Measurements from ENCODE around the gene MAB21L3. TPM values are rescaled to one million over a fixed set of nuclear protein-coding genes. Genes with fewer than 3 reads are reported as not detected.

MAB21L3 gene
- total RNA-seq, 1 donor from 2014 or later = not detected

DNA sequence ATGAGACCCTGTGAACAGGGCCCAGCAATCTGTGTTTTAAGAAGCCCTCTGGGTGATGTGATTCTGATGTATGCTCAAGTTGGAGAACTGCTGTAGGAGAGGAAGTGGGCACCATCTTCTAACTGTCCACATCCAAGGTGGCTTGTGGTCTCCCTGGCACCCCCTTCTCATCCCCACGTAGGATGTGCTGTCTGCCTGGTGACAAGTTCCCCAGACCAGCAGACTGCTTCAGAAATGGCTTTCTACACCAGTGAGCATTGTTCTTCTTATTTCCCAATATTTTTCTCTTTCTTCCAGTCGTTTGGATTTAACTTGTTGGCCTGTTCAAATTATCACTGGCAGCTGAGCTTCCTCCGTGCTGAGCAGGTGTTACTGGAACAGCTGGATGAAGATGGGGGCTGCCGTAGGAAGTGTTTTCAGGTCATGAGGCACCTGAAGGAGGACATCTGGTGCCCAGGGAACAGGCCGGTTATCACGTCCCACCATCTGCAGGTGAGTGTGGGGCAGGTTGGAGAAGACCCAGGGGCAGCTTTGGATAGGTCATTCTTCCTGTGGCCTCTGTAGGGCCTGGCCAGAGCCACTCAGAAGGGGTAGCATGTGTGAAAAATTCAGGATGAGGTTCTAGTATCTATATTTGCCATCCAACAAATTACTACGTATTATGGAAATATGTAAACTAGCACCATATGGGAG, 16.8 kb downstream of the MAB21L3 start:
- no peak overlapping the region for H3K4me3 Mint-ChIP-seq (ENCODE audit: unreplicated experiment)
- no peaks in the 10 kb centered on the region for H3K9me3 Mint-ChIP-seq (ENCODE audit: unreplicated experiment)
- DNase-seq (ENCODE audit: extremely low spot score, unreplicated experiment) = peak; percentile 53
- TF ChIP-seq, protein P1, sequence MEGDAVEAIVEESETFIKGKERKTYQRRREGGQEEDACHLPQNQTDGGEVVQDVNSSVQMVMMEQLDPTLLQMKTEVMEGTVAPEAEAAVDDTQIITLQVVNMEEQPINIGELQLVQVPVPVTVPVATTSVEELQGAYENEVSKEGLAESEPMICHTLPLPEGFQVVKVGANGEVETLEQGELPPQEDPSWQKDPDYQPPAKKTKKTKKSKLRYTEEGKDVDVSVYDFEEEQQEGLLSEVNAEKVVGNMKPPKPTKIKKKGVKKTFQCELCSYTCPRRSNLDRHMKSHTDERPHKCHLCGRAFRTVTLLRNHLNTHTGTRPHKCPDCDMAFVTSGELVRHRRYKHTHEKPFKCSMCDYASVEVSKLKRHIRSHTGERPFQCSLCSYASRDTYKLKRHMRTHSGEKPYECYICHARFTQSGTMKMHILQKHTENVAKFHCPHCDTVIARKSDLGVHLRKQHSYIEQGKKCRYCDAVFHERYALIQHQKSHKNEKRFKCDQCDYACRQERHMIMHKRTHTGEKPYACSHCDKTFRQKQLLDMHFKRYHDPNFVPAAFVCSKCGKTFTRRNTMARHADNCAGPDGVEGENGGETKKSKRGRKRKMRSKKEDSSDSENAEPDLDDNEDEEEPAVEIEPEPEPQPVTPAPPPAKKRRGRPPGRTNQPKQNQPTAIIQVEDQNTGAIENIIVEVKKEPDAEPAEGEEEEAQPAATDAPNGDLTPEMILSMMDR (IDR thresholded peaks at IDR 0.05) = no peak
- no peaks in the 10 kb centered on the region for H3K36me3 Mint-ChIP-seq (ENCODE audit: unreplicated experiment)
- H3K27ac Mint-ChIP-seq (ENCODE audit: unreplicated experiment) = no peak overlapping the region
- peaks cover 60% of the 10 kb centered on the region for H3K27me3 Mint-ChIP-seq (ENCODE audit: unreplicated experiment)
- H3K4me1 Mint-ChIP-seq (ENCODE audit: unreplicated experiment) = peaks cover 5% of the 10 kb centered on the region

DNA sequence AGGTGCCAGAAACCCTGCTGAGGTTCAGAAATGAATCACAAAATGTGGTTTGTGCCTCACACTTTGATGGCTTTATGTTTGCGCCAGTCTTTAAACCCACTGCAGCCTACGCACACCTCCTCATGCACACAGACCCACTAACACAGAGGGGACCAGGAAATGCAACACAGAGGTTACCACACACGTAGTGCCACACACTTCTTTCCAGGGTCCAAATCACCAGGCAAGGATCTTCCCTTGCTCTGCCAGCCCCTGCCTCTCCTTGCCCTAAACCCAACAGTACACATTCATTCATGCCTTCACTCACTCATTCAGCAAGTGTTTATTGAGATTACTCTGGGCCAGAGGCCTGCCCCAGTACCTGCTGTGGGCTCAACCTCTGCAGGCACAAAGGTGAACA, 17.5 kb downstream of the MAB21L3 start:
- Mint-ChIP-seq H3K27me3 (ENCODE audit: unreplicated experiment) (peaks cover 62% of the 10 kb centered on the region), H3K9me3 (ENCODE audit: unreplicated experiment) (no peaks in the 10 kb centered on the region), H3K36me3 (ENCODE audit: unreplicated experiment) (no peaks in the 10 kb centered on the region), H3K4me1 (ENCODE audit: unreplicated experiment) (no peaks in the 10 kb centered on the region), H3K4me3 (ENCODE audit: unreplicated experiment) (no peak overlapping the region), H3K27ac (ENCODE audit: unreplicated experiment) (no peak overlapping the region)
- DNase-seq (ENCODE audit: extremely low spot score, unreplicated experiment) = no peak
- TF ChIP-seq, protein P1 (IDR thresholded peaks at IDR 0.05) = no peak

- Mint-ChIP-seq H3K4me3 (ENCODE audit: unreplicated experiment) (no peak overlapping the region), H3K9me3 (ENCODE audit: unreplicated experiment) (no peaks in the 10 kb centered on the region), H3K27me3 (ENCODE audit: unreplicated experiment) (peaks cover 67% of the 10 kb centered on the region)
Measured at GRCh38 chr1:116129537-116129936, 18.3 kb downstream of the MAB21L3 start.

DNA sequence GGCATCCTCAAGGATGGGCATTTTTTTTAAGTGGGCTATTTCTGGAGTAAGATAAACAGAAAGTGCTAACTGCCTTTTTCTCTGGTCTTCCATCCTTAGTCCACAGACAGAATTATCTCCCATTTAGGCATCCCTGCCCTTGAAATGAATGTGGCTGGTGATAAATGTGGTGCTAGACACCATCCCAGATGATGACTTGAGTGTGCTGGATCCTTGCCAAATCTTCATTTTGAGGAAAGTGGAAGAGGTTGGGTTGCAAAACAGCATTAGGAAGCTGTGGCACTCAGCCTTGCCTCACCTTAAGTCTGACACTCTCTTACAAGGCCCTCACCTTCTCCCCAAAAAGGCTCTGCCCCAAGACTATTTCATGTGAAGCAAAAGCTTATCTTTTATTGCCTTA, 19.2 kb downstream of the MAB21L3 start:
- Mint-ChIP-seq H3K27ac (ENCODE audit: unreplicated experiment) (no peak overlapping the region), H3K27me3 (ENCODE audit: unreplicated experiment) (peaks cover 64% of the 10 kb centered on the region), H3K4me1 (ENCODE audit: unreplicated experiment) (no peaks in the 10 kb centered on the region), H3K4me3 (ENCODE audit: unreplicated experiment) (no peak overlapping the region), H3K36me3 (ENCODE audit: unreplicated experiment) (peaks cover 1% of the 10 kb centered on the region), H3K9me3 (ENCODE audit: unreplicated experiment) (no peaks in the 10 kb centered on the region)
- TF ChIP-seq, protein P1 (IDR thresholded peaks at IDR 0.05) = no peak
- peak; percentile 6 for DNase-seq (ENCODE audit: extremely low spot score, unreplicated experiment)

More at GRCh38 chr1:116129537-116129936, 18.3 kb downstream of the MAB21L3 start:
- Mint-ChIP-seq H3K4me1 (ENCODE audit: unreplicated experiment) (no peaks in the 10 kb centered on the region), H3K27ac (ENCODE audit: unreplicated experiment) (no peak overlapping the region), H3K36me3 (ENCODE audit: unreplicated experiment) (no peaks in the 10 kb centered on the region)
- DNase-seq (ENCODE audit: extremely low spot score, unreplicated experiment) = no peak
- TF ChIP-seq, protein P1 (IDR thresholded peaks at IDR 0.05) = no peak

DNA sequence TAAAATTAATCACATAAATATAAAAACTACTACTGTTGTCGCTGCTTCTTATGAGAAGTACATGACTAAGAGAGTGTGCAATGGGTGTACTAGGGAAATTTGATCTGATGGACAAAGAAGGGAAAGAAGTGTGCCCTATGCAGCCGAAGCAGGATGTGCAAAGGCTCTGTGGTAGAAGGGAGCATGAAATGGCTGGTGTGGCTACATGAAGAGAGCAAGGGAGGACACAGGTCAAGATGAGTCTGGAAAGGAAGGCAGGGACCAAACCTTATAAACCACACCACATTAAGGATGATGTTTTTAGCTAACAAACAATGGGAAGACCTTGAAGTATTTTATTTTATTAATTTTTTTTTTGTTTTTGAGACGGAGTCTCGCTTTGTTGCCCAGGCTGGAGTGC, 20.0 kb downstream of the MAB21L3 start:
- Mint-ChIP-seq H3K9me3 (ENCODE audit: unreplicated experiment) (no peaks in the 10 kb centered on the region), H3K27me3 (ENCODE audit: unreplicated experiment) (peaks cover 56% of the 10 kb centered on the region), H3K27ac (ENCODE audit: unreplicated experiment) (no peak overlapping the region), H3K4me1 (ENCODE audit: unreplicated experiment) (no peaks in the 10 kb centered on the region), H3K4me3 (ENCODE audit: unreplicated experiment) (no peak overlapping the region), H3K36me3 (ENCODE audit: unreplicated experiment) (peaks cover 1% of the 10 kb centered on the region)
- TF ChIP-seq, protein P1 (IDR thresholded peaks at IDR 0.05) = no peak
- DNase-seq (ENCODE audit: extremely low spot score, unreplicated experiment) = peak; percentile 13

Data from osteocyte (in vitro differentiated cells).